H1 (cell line): ENCODE results near the gene PTPRD. TPM values are rescaled to one million over a fixed set of nuclear protein-coding genes. Genes with fewer than 3 reads are reported as not detected.

Experiments used
- CTCF ChIA-PET: fragments of 300-600 bp; sonication (Branson Sonifier 250); formaldehyde crosslinking; loops from one replicate; lab custom pipeline; 2021; ENCODE audit not compliant: partially characterized antibody; lab: Charles Lee
- POLR2A ChIA-PET: fragments of 300-600 bp; sonication (Branson Sonifier 250); formaldehyde crosslinking; loops from one replicate; lab custom pipeline; 2021; ENCODE audit warnings: inconsistent platforms; ENCODE audit not compliant: partially characterized antibody; lab: Charles Lee
- DNase-seq, 2 experiments: peaks; one replicate each; pipeline versions ENCODE4 v3.0.0 to v3.0.0-alpha.2; 2010 to 2022; ENCODE audit warnings: low spot score in 2 of 2, low read depth in 1 of 2, mixed read lengths in 1 of 2
- FAIRE-seq: peaks from 2 replicates; lab custom pipeline; 2011; peaks lifted over from hg19 to GRCh38; lab: Jason Lieb, UNC
- H2AFZ ChIP-seq: 2 replicates; pipeline ENCODE4 v1.8.1; 2012; ENCODE audit warnings: low read length, inconsistent platforms
- H2AK5ac ChIP-seq: 2 replicates; pipeline ENCODE4 v1.6.1; 2013; ENCODE audit warnings: low read depth, low read length
- H2BK120ac ChIP-seq: replicated peaks from 2 replicates; pipeline ENCODE3; 2013; ENCODE audit warnings: low read depth, low read length, inconsistent platforms
- H2BK12ac ChIP-seq: 2 replicates; pipeline ENCODE4 v1.6.1; 2013; ENCODE audit warnings: low read depth, low read length
- H2BK15ac ChIP-seq: 2 replicates; pipeline ENCODE4 v1.6.1; 2013; ENCODE audit warnings: low read length
- H2BK20ac ChIP-seq: 2 replicates; pipeline ENCODE4 v1.6.1; 2013; ENCODE audit warnings: low read length
- H2BK5ac ChIP-seq: 2 replicates; pipeline ENCODE4 v1.6.1; 2013; ENCODE audit warnings: low read depth, low read length
- H3K14ac ChIP-seq: 2 replicates; pipeline ENCODE4 v1.6.1; 2013; ENCODE audit warnings: inconsistent platforms; ENCODE audit not compliant: insufficient read length
- H3K18ac ChIP-seq: 2 replicates; pipeline ENCODE4 v1.6.1; 2013; ENCODE audit warnings: low read length; ENCODE audit errors: extremely low read depth
- H3K23ac ChIP-seq: 2 replicates; pipeline ENCODE4 v1.6.1; 2013; ENCODE audit warnings: inconsistent platforms; ENCODE audit not compliant: insufficient read length
- H3K23me2 ChIP-seq: 2 replicates; pipeline ENCODE4 v1.6.1; 2013; ENCODE audit warnings: low read depth, low read length
- H3K27ac ChIP-seq: 2 replicates; pipeline ENCODE4 v1.6.1; 2011; ENCODE audit warnings: low read depth, low read length, inconsistent platforms
- H3K27me3 ChIP-seq, 4 experiments: replicated peaks in 1 of 4; 1 replicate in 1 of 4; 2 replicates in 3 of 4; pipeline versions ENCODE4 v1.6.1 to v1.8.1; 2011 to 2013; ENCODE audit warnings: low read length in 3 of 4, mild to moderate bottlenecking in 3 of 4, inconsistent platforms in 2 of 4, mixed read lengths in 2 of 4, moderate library complexity in 1 of 4; ENCODE audit not compliant: control insufficient read depth in 3 of 4, insufficient read depth in 3 of 4; ENCODE audit errors: extremely low read depth in 1 of 4
- H3K36me3 ChIP-seq, 4 experiments: 2 replicates each; pipeline versions ENCODE4 v1.6.1 to v1.8.1; 2011 to 2013; ENCODE audit warnings: mild to moderate bottlenecking in 4 of 4, low read length in 3 of 4, moderate library complexity in 2 of 4, control low read depth in 1 of 4, inconsistent platforms in 1 of 4; ENCODE audit not compliant: insufficient read depth in 4 of 4, control insufficient read depth in 2 of 4
- H3K4ac ChIP-seq: replicated peaks from 2 replicates; pipeline ENCODE3; 2013; ENCODE audit warnings: low read length, low read depth, mixed read lengths, inconsistent platforms; ENCODE audit not compliant: insufficient read length
- H3K4me1 ChIP-seq, 4 experiments: replicated peaks in 1 of 4; 1 replicate in 1 of 4; 2 replicates in 3 of 4; pipeline versions ENCODE4 v1.6.1 to v1.8.1; 2011 to 2013; ENCODE audit warnings: low read length in 3 of 4, inconsistent platforms in 2 of 4, mixed read lengths in 1 of 4; ENCODE audit not compliant: insufficient read depth in 4 of 4, control insufficient read depth in 3 of 4
- H3K4me2 ChIP-seq, 2 experiments: 2 replicates each; pipeline versions ENCODE4 v1.6.1 to v1.8.1; 2011 to 2013; ENCODE audit warnings: low read depth in 2 of 2, low read length in 2 of 2, control low read depth in 1 of 2, inconsistent platforms in 1 of 2, mild to moderate bottlenecking in 1 of 2; ENCODE audit not compliant: insufficient read depth in 1 of 2
- H3K4me3 ChIP-seq, 4 experiments: fragments of 200-600, 300-600 bp in 1 of 4; sonication (generic), shearing (Covaris generic), sonication (Bioruptor Twin) in 1 of 4; 2 replicates each; pipeline versions ENCODE4 v1.5.1 to v1.8.1; 2011 to 2016; ENCODE audit warnings: low read length in 4 of 4, low read depth in 3 of 4, control low read depth in 2 of 4, inconsistent platforms in 2 of 4, mild to moderate bottlenecking in 2 of 4, mixed read lengths in 1 of 4, moderate library complexity in 1 of 4; ENCODE audit not compliant: insufficient read depth in 2 of 4; ENCODE audit errors: extremely low read depth in 1 of 4
- H3K56ac ChIP-seq: replicated peaks from 2 replicates; pipeline ENCODE3; 2013; ENCODE audit warnings: low read depth, mild to moderate bottlenecking, mixed read lengths, low read length, inconsistent platforms; ENCODE audit not compliant: insufficient read length
- H3K79me1 ChIP-seq: 2 replicates; pipeline ENCODE4 v1.6.1; 2013; ENCODE audit warnings: low read depth, low read length, control low read depth
- H3K79me2 ChIP-seq, 2 experiments: 2 replicates each; pipeline versions ENCODE4 v1.6.1 to v1.8.1; 2012 to 2013; ENCODE audit warnings: low read length in 2 of 2, mild to moderate bottlenecking in 2 of 2, inconsistent platforms in 1 of 2; ENCODE audit not compliant: insufficient read depth in 2 of 2, control insufficient read depth in 1 of 2
- H3K9ac ChIP-seq, 4 experiments: replicated peaks in 1 of 4; 1 replicate in 1 of 4; 2 replicates in 3 of 4; pipeline versions ENCODE4 v1.6.1 to v1.8.1; 2011 to 2013; ENCODE audit warnings: low read depth in 3 of 4, low read length in 3 of 4, control low read depth in 2 of 4, mild to moderate bottlenecking in 2 of 4, moderate library complexity in 2 of 4, inconsistent platforms in 1 of 4; ENCODE audit errors: extremely low read depth in 1 of 4
- H3K9me3 ChIP-seq, 2 experiments: 2 replicates each; pipeline versions ENCODE4 v1.6.1 to v1.8.1; 2012 to 2013; ENCODE audit warnings: mild to moderate bottlenecking in 2 of 2, moderate library complexity in 2 of 2, control low read depth in 1 of 2, inconsistent platforms in 1 of 2, low read depth in 1 of 2, low read length in 1 of 2, mixed read lengths in 1 of 2; ENCODE audit not compliant: insufficient read depth in 2 of 2
- H4K20me1 ChIP-seq, 2 experiments: replicated peaks in 1 of 2; 2 replicates each; pipeline versions ENCODE3 to v1.8.1; 2011 to 2013; ENCODE audit warnings: inconsistent platforms in 2 of 2, low read length in 2 of 2, mild to moderate bottlenecking in 1 of 2; ENCODE audit not compliant: insufficient read depth in 2 of 2, control insufficient read depth in 1 of 2
- H4K5ac ChIP-seq: 2 replicates; pipeline ENCODE4 v1.6.1; 2013; ENCODE audit warnings: low read length, low read depth, mixed read lengths, inconsistent platforms; ENCODE audit not compliant: insufficient read length
- H4K8ac ChIP-seq: 2 replicates; pipeline ENCODE4 v1.8.0; 2013; ENCODE audit warnings: mild to moderate bottlenecking, moderate library complexity, low read length, inconsistent platforms; ENCODE audit not compliant: insufficient read depth; ENCODE audit errors: extremely low read depth
- H4K91ac ChIP-seq: replicated peaks from 2 replicates; pipeline ENCODE3; 2013; ENCODE audit warnings: low read length, mixed read lengths, inconsistent platforms; ENCODE audit not compliant: insufficient read length
- CBX5 ChIP-seq: fragments of 300-800, 300-1000 bp; sonication (generic); IDR thresholded peaks from 2 replicates; pipeline ENCODE4 v1.7.1; 2016; ENCODE audit warnings: antibody characterized with exemption, low read length, low read depth
- CHD1 ChIP-seq: IDR thresholded peaks from 2 replicates; pipeline ENCODE4 v1.6.1; 2012; ENCODE audit warnings: low read depth, low read length, improper control_type of control experiment
- CHD2 ChIP-seq: IDR thresholded peaks from 2 replicates; pipeline ENCODE4 v1.6.1; 2012; ENCODE audit warnings: low read length, improper control_type of control experiment
- EZH2 ChIP-seq: fragments of 200-600 bp; sonication (generic); IDR thresholded peaks from 2 replicates; pipeline ENCODE4 v1.7.1; 2012; ENCODE audit warnings: low read depth, mild to moderate bottlenecking, moderate library complexity, low read length, inconsistent platforms; ENCODE audit not compliant: severe bottlenecking
- FOSL1 ChIP-seq: IDR thresholded peaks from 2 replicates; pipeline ENCODE4 v1.6.1; 2011; ENCODE audit warnings: mild to moderate bottlenecking, low read depth, low read length, moderate library complexity; ENCODE audit not compliant: insufficient read depth
- HDAC2 ChIP-seq, 2 experiments: fragments of 300-600 bp in 1 of 2; sonication (generic) in 1 of 2; IDR thresholded peaks; 2 replicates each; pipeline ENCODE4 v1.6.1; 2011 to 2012; ENCODE audit warnings: low read depth in 2 of 2, low read length in 2 of 2, mild to moderate bottlenecking in 2 of 2, moderate library complexity in 2 of 2, borderline replicate concordance in 1 of 2, inconsistent platforms in 1 of 2
- JUN ChIP-seq: IDR thresholded peaks from 2 replicates; pipeline ENCODE4 v1.6.1; 2011; ENCODE audit warnings: low read depth, mild to moderate bottlenecking, improper control_type of control experiment, low read length
- KDM5A ChIP-seq: fragments of 200-600 bp; IDR thresholded peaks from 2 replicates; pipeline ENCODE4 v1.7.1; 2012; ENCODE audit warnings: mild to moderate bottlenecking, low read length, inconsistent platforms, mixed read lengths
- MAFK ChIP-seq: IDR thresholded peaks from 2 replicates; pipeline ENCODE4 v1.6.1; 2012; ENCODE audit warnings: low read depth, mild to moderate bottlenecking, improper control_type of control experiment, low read length
- POLR2A ChIP-seq, 2 experiments: IDR thresholded peaks; 1 replicate in 1 of 2; 2 replicates in 1 of 2; pipeline ENCODE4 v1.6.1; 2011; ENCODE audit warnings: low read depth in 2 of 2, low read length in 2 of 2, mild to moderate bottlenecking in 2 of 2; ENCODE audit errors: control extremely low read depth in 1 of 2
- POLR2AphosphoS5 ChIP-seq: IDR thresholded peaks from 2 replicates; pipeline ENCODE4 v1.6.1; 2011; ENCODE audit warnings: low read depth, low read length
- SP2 ChIP-seq: IDR thresholded peaks from 2 replicates; pipeline ENCODE4 v1.6.1; 2012; ENCODE audit warnings: mild to moderate bottlenecking, low read length, inconsistent platforms
- SUZ12 ChIP-seq: fragments of 200-600 bp; sonication (generic); IDR thresholded peaks from 2 replicates; pipeline ENCODE4 v1.6.1; 2012; ENCODE audit warnings: mild to moderate bottlenecking, inconsistent platforms, low read length, moderate library complexity, mixed read lengths
- TBP ChIP-seq: IDR thresholded peaks from 2 replicates; pipeline ENCODE4 v1.6.1; 2011; ENCODE audit warnings: low read depth, low read length, improper control_type of control experiment
- WGBS, 2 experiments: shearing (Covaris generic) in 1 of 2; methylation state at CpG; one replicate each; pipeline versions ENCODE4 v1.1.6 to v1.1.7; 2013 to 2015; ENCODE audit warnings: low lambda C conversion rate in 2 of 2, mixed read lengths in 2 of 2, inconsistent platforms in 1 of 2, low coverage in 1 of 2, missing lambda C conversion rate in 1 of 2; ENCODE audit not compliant: insufficient replicate concordance in 2 of 2, insufficient coverage in 1 of 2, insufficient read length in 1 of 2; ENCODE audit errors: extremely low coverage in 1 of 2, missing lambda C conversion rate in 1 of 2; 5-methylcytosine and 5-hydroxymethylcytosine counted together
- polyA plus RNA-seq, 7 experiments: library from polyadenylated mRNA; depleted of rRNA in 3 of 7; stranded (reverse) in 5 of 7; unstranded in 2 of 7; fragments of >200 nt in 5 of 7; fragments of 200-250 nt in 2 of 7; gene quantifications; 1 replicate in 5 of 7; 2 replicates in 1 of 7; 4 replicates in 1 of 7; pipeline versions ENCODE4 v1.2.1 to v1.2.3, GENCODE V29; 2011 to 2013; ENCODE audit warnings: missing spikeins in 2 of 7, mixed read lengths in 2 of 7
- total RNA-seq: library from RNA; stranded (reverse); fragmentation: NEBNext Ultra II Directional; extraction: Animal tissue kit (Norgen Biotek cat#: 25700); gene quantifications from 2 replicates; pipeline ENCODE4 v1.2.1, GENCODE V29; 2021

The PTPRD gene
- total and polyA plus RNA-seq, 2 of the 8 experiments (the other 6 are each of a cell fraction or from before 2014, with no cell fraction given) = 17.2 to 77.0 TPM

DNA sequence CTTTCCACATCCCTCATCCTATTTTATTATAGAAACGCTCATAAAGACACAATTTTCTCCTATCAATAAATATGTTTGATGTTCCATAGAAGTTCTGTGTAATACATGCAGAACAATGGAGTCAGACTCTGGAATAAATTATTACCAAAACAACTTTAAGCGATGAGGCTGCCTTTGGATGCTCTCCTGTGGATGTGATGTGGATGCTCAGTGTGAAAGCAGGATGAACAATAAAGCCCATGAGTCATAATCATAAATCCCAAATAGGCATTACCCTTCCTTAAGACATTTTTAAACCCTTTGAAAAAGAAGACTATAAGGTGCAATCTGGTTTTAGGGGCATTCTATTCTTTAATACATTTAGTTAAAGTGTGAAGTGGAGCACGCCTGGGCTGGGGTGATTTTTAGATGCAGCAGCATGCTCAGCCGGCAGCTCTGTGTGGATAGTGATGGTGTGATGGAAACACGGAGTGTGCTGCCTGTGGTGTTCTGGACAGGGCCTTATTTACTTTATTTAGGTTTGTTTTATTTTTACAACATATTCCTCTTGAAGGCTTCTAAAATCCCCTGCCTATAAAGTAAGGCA lies 991.4 kb downstream of the PTPRD start:
- Histone ChIP-seq H3K56ac (no peak overlapping the region), H2AK5ac (no peak overlapping the region), H3K23ac (no peak overlapping the region), H2BK5ac (no peak overlapping the region), H2BK120ac (no peak overlapping the region), H2BK12ac (no peak overlapping the region), H3K79me1 (no peaks in the 10 kb centered on the region), H3K4me2 (no peak overlapping the region), H3K4me3 (no peak overlapping the region), H3K9ac (no peak overlapping the region), H4K91ac (no peak overlapping the region), H2BK15ac (no peak overlapping the region), H2BK20ac (no peak overlapping the region), H3K4me1 (no peaks in the 10 kb centered on the region), H3K27me3 (no peaks in the 10 kb centered on the region), H3K79me2 (no peaks in the 10 kb centered on the region), H3K14ac (no peak overlapping the region), H3K4ac (no peak overlapping the region), H4K5ac (no peak overlapping the region), H4K20me1 (no peaks in the 10 kb centered on the region), H3K27ac (no peak overlapping the region), H3K36me3 (no peaks in the 10 kb centered on the region), H4K8ac (no peak overlapping the region), H3K9me3 (no peaks in the 10 kb centered on the region), H2AFZ (no peak overlapping the region), H3K23me2 (no peaks in the 10 kb centered on the region), H3K18ac (no peak overlapping the region)
- ChIA-PET POLR2A (no interaction called here), CTCF (no interaction called here)
- TF ChIP-seq POLR2AphosphoS5 (no peak), TBP (no peak), CBX5 (no peak), CHD2 (no peak), HDAC2 (IDR thresholded peaks at IDR 0.05; ENCODE audit: borderline replicate concordance in 1 of 2, low read depth in 2 of 2, low read length in 2 of 2) (no peak), CHD1 (no peak), JUN (no peak), POLR2A (IDR thresholded peaks at IDR 0.05; ENCODE audit: control extremely low read depth in 1 of 2, low read depth in 2 of 2, low read length in 2 of 2) (no peak), FOSL1 (no peak), SUZ12 (no peak), KDM5A (no peak), SP2 (no peak), EZH2 (no peak), MAFK (no peak)
- WGBS, 2 experiments = 93% methylated on average over 5 of the region's 5 CpGs; no CpG with 5 or more reads in 1 of the 2 experiments
- FAIRE-seq = no peak
- DNase-seq = no peak
